Left lobe of liver (tissue), 2 donors: ENCODE data around the gene SH3GL1. TPM values are rescaled to one million over a fixed set of nuclear protein-coding genes. Genes with fewer than 3 reads are reported as not detected.
A peak's percentile ranks its signal among the peaks of the same experiment; 100 is the strongest.

Experiments used
- ATAC-seq: fragments of 200-7000 bp; cut with Tn5 transposase; one replicate; pipeline ENCODE4 v1.9.1; 2020; ENCODE audit warnings: mild to moderate bottlenecking, moderate library complexity
- DNase-seq: peaks from one replicate; pipeline ENCODE4 v3.0.0-alpha.2; 2020; ENCODE audit warnings: low spot score
- total RNA-seq: library from RNA; stranded (reverse); gene quantifications from one replicate; pipeline ENCODE4 v1.2.1, GENCODE V29; 2021
- donor health status: DM: no; HTN: no; CAD: no; lungs with moderate emphysema.
- donor health status: DM: no; HTN: yes; CAD: no.

Gene SH3GL1
- total RNA-seq, 1 donor from 2014 or later = 30.2 TPM

DNA sequence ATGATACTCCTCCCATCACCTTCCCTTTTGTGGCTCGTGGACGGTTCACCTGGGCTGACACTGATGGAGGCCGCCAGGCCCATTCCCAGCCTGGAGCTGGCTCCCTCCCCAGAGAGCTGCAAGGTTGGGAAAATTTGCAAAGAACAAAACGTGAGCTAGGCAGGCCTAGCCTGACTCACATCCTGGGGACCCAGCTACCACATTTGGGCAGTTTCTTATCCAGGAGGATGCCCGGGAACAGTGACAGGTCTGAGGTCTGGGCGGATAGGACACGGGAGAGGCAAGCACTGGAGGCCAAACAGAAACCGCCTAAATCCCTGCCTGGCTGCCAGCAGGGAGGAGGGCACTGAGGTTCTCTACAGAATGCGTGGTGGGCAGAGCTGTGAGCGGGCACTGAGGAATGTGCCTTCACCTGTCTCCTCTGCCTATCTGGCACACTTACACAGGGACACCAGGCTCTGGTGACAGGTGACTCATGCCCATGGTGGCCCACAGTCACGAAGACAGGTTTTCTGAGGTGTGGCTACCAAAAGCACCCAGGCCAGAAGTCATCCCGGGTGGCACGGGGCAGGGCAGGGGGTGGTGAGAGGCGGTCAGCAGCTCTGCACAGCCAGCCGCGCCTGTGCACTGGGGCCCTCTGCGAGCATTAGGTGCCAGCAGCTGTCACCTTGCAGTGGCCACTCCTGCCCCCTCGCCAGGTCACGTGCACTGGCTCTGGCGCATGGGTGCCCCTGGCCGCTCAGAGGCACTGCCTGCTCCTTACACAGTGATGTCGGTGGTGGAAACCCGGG, 23.2 kb downstream of the SH3GL1 start:
- DNase-seq (no peak), ATAC-seq (peak; percentile 4)

DNA sequence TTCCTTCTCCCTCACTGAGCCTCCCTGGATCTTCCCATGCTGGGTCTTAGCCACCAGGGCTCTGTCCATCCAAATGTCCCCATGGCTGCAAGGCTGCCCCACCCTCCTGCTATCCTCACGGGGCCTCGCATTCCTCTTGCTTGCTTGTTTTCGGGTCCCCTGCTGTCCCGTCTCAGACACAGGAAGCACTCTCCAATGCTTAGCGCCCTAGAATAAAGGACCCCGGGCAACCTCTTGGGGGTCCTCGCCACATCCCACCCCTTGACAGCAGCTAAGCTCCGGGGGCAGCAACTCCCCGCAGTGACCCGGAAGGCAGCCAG, 23.7 kb downstream of the SH3GL1 start:
- no peak for ATAC-seq
- no peak for DNase-seq

DNA sequence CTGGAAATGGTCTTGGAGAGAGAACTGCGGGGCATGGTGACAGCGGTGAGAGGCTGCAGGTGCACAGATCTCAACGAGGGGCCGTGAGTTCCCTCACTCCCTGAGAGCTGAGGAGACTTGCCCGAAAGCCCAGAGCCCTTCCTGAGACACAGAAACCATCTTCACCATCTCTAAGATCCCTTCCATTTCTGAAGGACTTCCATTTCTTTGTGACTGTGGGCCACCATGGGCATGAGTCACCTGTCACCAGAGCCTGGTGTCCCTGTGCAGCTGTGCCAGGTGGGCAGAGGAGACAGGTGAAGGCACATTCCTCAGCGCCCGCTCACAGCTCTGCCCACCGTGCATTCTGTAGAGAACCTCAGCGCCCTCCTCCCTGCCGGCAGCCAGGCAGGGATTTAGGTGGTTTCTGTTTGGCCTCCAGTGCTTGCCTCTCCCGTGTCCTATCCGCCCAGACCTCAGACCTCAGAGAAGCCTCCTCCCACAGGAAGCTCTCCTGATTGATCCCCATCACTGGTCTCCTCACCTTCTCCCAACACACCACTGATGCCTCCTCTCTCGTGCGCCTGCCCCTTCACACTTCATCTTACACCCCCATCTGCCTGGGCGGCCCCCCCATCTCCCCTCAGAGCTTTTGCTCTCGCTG, 24.2 kb downstream of the SH3GL1 start:
- no peak for DNase-seq
- ATAC-seq = no peak

DNA sequence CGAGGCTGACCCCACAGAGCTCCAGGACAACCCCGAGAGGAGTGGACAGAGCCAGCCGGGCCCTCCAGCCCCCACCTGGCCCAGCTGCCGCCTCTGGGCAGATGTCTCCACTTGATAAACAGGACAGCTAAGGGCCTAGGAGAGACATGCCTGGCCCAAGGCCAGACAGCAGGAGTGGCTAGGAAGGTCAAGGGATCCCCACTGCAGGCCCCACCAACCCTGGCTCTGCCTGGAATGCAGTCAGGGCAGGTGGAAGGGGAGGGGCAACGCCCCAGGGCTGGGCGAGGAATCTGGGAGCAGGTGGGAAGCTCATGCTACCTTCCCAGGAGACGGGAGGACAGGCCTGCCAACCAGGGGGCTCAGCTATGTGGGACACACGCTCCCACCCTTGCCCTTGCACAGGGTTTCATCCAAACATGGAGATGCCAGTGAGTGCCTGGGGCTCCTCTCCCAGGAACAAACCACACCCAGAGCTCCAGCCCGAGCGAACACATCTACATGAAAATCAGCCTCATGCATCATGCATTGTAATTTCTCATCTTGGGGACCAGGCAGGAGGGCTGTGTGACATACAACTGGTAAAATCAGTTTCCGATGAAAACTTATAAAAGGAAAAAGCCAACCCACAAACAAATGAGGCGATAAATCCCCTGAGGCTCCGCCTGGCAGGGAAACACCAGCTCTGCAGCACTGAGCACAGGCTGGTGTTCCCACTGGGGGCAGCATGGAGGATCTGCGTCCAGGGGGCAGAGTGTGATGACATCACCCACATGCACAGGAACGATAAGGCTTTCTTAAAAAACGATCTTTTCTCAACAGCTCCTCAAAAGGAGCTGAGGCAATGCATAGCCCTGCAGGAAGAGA, 25.0 kb downstream of the SH3GL1 start:
- ATAC-seq (no peak), DNase-seq (peak; percentile 55)

DNA sequence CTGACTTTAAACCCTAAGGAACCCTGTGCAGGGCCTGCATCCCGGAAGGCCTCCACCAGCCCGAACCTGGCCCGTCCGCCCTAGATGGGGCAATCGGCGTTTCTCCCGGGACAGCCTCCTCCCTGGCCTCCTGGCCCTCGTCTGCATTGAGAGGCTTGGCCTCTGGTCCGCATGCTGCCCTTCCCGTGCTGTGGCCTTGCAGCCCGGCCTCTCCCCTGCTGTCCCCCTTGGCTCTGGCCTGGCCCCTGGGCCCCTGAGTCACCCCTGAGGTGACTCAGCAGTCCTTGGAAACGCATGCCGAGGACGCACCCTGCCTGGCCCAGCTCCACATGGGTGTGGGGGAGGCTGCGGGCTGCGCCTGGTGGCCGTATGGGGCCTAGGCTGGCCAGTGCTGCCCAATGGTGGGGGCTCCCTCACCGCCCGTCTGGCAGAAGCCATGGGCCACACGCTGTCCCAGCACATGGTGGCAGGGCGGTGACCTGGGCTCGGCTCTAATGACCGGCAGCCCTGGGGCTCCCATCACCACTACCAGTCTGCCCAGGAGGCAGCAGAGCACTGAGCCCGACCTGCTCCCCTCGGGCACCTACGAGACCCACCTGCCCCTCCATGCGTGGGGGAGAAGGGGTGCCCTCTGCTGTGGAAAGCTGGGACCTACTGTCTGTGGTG, 25.7 kb downstream of the SH3GL1 start:
- no peak for DNase-seq
- peak; percentile 36 for ATAC-seq

DNA sequence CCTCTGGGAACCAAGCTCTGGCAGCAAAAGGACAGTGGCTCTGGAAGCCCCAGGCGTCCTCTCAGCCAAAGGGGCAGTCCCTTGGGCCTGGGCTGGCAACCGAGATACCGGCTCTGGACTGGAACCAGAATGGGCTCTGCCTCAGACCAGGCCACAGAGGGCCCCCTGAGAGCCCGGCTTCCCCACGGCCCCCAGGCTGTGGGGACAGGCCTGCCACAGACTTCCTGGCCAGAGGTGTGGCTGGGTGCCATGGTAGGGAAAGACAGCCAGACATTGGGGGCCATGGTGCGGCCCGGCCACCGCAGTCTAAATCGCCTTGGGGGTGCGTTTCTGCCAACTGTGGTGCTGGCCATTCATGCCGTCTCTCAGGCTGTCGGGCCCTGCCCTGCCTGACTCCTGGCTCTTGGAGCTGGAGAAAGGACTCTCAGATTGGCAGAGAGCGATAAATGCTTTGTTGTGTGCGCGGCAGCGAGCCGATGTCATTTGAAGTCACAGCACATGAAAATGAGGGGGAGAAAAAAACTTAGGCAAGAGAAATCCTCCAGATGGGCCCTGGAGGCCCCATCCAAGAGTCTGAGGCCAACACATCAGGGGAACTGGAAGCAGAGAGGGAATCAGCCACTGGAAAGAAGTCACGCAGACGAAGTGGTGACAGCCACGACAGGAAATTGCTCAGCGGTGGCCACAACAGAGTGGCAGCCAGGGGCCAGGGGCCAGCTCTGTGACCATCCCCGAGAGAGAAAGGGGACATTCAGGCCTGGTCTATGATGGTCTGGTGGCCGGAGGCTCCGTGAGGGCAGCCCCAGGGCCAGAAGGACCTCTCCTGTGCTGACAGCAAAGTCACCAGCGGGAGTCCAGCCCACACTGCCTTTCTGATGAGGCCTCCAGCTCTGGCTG, 26.5 kb downstream of the SH3GL1 start:
- DNase-seq (no peak), ATAC-seq (peak; percentile 59)

DNA sequence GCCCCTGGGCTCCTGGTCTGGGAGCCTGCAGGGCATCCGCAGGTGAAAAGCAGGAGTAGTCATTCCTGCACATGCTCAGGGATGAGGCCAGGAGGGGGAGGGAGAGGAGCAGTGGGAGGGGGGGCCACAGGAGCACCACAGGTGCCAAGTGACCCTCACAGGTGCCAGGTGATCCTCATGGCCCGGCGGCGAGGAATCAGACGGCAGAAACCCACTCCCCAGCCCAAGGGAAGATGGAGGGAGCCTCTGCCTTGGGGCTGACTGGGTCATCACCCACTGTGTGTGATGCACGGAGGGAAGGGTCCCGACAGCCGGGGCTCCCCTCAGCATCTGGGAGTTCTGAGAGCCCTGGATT, 27.4 kb downstream of the SH3GL1 start:
- DNase-seq (no peak), ATAC-seq (no peak)

DNA sequence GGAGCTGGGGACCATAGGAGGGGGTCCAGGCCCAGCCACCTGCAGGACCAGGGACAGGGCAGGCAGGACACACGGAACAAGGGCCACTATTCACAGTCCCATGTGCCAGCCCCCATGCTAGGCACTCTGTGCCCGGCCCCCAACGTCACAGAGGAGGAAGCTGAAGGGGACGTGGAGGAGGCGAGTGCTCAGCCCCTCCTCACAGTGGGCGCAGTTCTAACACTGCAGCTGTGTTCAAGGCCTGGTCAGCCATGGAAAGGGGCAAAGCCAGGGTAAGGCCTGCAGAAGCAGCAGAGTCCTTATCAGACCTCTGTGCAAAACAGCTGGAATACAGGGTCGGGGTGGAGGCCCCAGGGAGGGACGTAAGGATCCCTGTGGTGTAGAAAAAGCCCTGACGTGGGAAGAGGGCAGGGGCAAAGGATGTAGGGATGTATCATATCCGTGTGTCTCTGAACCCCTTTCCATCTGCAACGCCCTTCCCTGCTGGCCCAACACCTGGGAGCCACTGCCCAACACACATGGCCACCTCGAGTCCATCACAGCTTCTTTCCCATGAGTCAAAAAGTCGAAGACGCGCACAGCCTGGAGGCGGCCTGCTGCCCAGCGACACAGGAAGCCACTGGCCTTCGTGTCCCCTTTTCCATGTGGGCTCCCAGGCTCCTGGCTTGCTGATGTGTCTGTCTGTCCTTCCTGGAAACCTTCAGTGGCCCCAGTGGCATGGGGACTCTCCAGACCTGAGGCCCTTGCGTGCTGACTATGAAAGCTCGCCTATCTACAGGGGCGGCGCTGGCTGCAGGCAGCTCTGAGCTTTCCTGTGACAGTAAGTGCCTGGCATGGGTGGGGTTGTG, 28.0 kb downstream of the SH3GL1 start:
- DNase-seq = no peak
- ATAC-seq = no peak

DNA sequence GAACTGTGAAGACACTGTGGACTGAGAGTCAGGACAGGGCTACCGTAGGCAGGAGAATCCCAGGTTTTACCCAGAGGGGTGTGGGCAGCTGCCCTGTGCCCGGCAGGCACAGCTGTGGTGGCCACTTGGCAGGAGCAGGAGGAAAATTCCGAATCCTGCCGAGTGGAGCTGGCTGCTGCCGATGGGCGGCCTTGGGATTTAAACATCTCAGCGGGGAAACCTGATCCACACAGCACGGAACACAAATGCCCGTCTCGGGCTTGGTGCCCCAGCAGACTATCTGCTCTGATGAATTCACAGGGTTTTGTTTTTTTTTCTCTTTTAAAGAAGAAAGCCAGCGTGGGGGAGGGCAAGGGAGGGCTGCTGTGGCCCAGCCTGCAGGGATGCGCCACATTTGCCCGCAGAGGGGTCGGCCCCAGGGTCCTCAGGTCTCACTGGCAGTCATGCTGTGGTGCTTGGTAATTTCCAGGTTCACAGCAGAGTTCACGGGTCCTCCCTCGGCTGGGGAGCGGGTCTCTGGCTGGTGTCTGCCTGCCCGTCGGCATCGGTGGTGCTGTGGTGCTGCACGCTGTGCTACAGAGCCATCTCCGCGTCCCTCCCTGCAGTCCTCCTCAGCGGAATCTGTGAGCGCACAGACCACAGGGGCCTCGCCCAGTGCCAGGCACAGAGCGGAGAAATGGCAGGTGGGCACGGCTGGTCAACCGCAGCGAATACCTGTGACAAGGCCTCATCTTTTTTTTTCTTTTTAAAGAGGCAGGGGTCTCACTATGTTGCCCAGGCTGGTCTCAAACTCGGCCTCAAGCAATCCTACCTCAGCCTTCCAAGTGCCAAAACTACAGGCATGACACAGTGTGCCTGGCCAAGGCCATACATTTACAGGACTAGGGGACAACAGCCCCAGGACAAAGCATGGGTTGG, 28.8 kb downstream of the SH3GL1 start:
- ATAC-seq (no peak), DNase-seq (no peak)

DNA sequence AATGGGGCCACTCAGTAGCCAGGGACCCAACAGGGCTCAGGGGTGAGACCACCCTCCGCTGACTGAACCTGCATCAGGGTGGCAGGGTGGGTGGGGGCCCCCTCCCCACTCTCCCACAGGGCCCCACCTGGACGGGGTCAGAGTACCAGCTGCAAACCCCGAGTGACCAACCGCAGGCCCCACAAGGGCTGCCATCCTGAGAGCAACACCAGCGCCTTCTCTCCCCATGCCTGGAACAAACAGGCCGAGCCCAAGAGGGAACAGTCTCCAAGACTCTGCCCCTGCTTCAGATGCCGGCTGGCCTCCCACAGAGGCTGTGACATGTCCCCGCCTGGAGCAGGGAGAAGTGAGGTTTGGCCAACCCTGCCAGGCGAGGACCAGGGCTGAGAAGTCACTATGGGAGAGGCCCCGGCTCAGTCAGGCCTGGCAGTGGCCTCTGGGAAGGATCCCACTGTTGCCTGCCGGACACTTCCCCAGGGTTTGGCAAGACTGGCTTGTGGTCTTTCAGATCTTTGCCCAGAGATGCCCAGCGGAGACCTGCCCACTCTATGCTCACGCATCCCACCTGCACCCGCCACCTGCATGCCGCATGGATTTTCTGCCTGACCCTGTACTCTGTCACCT, 29.8 kb downstream of the SH3GL1 start:
- DNase-seq (no peak), ATAC-seq (no peak)

DNA sequence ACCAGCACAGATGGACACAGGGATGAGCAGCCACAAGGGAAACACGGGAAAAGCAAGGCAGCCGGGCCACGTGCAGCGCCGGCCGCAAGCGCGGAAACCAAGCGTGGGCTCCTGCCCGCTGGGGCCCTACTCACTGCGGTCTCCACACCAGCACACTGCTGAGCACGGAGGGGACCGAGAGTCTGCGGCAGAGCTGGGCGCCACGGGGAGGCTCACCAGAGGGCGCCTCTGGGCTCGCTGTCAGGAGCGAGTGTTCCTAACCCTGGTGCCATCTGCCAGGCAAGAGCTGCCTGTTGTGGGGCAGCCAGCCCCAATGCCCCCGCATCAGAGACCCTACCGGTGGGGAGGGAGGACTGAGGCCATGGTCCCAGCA, 30.5 kb downstream of the SH3GL1 start:
- ATAC-seq (peak; percentile 21), DNase-seq (no peak)

DNA sequence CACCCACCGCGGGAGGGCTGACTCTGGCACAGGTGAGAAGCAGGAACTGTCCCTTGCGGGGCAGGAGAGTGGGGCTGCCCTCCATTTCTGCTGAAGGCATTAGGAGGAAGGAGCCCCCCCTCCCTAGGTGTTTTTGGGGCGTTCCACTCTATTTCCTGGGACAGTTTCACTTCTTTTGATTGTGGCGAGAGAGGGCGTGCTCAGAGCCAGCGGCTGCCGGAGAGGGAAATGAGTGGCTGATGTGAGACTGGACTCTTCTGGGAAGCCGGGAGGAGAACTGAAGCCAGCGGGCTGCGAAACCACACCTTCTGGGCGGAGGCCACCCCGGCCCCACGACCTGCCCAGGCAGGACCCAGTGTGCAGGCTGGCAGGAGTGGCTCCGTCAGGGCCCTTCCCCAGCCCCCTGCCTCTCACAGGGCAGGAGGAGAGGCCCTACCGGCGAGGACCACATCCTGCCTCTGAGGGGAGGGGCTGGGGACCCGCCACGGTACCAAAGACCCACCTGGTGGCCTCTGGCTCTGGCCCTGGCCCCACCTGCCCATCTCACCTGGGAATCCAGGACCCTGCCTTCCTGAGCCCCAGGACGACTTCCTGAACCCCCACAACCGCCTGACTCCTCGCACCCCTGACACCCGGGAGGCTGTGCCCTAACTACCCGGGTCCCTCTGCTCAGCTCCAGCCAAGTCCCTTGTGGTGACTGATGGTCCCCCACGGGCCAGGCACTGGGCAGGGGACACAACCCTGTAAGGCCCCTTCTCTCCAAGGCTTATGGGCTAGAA, 31.0 kb downstream of the SH3GL1 start:
- peak; percentile 43 for ATAC-seq
- no peak for DNase-seq

DNA sequence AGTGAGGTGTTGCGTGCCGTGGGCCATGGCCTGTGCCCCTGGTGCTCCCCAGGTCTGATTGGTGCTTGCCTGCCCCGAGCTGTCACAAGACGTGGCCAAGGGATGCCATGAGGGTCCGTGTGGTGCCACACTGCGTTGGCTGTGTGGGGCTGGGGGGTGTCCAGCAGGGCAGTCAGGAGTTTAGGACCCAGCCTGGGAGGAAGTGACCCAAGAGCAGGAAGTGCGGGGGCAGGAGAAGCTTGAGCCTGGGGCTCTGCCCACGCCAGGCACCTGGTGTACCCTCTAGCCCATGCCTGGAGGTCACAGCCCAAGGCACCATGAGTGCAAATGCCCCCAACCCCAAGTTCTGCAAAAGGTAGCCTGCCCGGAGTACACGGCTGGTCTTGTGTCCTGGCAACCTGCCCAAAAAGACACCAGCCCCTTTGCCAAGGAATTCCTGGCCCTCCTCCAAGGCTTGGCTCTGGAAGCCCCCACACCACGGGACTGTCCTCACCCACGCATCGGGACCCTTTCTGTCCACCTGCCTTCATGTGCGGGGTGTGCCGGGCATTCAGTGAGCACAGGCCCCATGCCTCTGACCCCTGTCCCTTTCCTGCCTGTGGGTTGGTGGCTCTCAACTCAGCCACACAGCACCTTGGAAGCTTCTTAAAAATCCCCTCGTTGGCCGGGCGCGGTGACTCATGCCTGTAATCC, 32.1 kb downstream of the SH3GL1 start:
- ATAC-seq (peak; percentile 2), DNase-seq (peak; percentile 58)

DNA sequence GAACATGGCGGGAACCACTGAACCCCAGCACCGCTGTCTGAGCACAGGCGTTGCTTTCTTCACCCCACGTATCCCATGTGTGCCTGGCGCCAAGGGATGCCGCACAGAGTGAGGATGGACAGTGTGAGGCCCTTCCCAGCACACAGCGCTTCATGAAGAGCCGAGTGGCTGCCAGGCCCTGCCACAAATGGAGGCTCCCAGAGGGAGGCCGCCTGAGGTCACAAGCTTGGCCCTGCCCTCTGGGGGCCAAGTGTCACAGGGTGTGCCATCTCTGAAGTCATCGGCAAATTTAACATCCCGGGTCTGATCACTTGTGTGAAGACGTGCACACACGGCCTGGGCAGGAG, 32.6 kb downstream of the SH3GL1 start:
- no peak for DNase-seq

DNA sequence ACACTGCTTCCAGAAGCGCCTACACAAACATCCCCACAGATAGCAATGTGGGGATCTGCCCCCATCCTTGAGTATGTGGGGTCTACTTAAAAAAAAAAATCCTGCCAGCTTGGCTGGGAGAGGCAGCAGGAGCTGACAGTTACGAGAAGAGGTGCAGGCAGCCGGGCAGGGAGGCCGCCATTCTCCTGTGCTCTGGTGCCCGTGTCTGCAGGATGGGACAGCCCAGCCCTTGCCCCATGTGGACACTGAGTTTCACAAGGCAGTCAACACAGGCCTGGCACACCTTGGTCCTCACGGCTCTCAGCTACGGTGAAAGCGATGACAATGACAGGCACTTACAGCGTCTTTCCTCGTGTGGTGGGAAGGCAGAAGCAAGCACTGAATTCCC, 33.0 kb downstream of the SH3GL1 start:
- DNase-seq (no peak), ATAC-seq (no peak)

More for the DNA sequence above, 32.6 kb downstream of the SH3GL1 start:
- no peak for ATAC-seq

DNA sequence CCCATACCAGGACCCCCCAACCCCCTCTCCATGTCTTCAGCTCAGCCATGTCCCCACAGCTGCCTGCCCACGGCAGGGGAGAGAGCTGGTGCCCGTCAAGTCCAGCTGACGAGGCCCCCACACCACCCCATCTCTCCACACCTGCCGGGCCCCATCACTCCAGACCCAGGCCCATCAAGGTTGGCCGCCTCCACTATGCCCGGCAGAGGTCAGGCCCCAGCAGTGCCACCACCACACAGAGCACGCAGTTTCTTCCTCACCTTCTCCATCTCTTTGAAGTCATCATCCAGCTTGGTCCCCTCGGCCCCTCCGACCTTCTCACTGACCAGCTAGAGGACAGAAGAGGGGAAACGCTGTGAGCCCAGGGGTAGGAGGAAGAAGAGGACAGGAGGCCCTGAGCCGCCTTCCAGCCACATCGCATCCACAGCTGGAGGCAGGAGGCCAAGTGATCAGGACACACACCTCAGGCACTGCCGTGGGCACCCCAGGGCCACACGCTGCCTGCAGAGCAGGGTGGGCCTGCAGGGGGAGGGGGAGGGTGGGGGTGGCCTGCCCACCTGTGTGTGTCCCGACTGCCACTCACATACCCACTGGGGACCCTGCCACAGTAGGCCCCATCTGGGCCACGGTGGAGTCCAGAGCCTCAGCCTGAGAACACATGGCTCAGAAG, 33.5 kb downstream of the SH3GL1 start:
- DNase-seq = no peak
- ATAC-seq = no peak
